Fibroblast of the aortic adventitia (primary cell): ENCODE measurements around the gene PWWP2B. TPM values are rescaled to one million over a fixed set of nuclear protein-coding genes. Genes with fewer than 3 reads are reported as not detected.
A peak's percentile ranks its signal among the peaks of the same experiment; 100 is the strongest.

Experiments used
- DNase-seq: peaks from one replicate; pipeline ENCODE4 v3.0.0-alpha.2; 2010; ENCODE audit warnings: low read depth
- H3K4me3 ChIP-seq: 2 replicates; pipeline ENCODE4 v1.5.1; 2011; ENCODE audit warnings: low read depth, mild to moderate bottlenecking, control low read depth, low read length, moderate library complexity
- total RNA-seq: library from RNA; depleted of rRNA; stranded (reverse); fragments of >200 nt; gene quantifications from 2 replicates; pipeline ENCODE4 v1.2.3, GENCODE V29; 2012; ENCODE audit warnings: low replicate concordance
- TF ChIP-seq, protein P1 (sequence below): IDR thresholded peaks from 2 replicates; pipeline ENCODE4 v1.5.1; 2011; ENCODE audit warnings: mild to moderate bottlenecking, low read length, control low read depth, inconsistent platforms; ENCODE audit not compliant: insufficient read depth

Gene PWWP2B
- total RNA-seq: 6.1 and 7.2 TPM in 2 replicates

GRCh38 chr10:132397036-132397541, at the start of gene PWWP2B:
Gene PWWP2B (plus strand): TSS chr10:132397200. CDS start chr10:132397227, 27 bp downstream.
- peak within 1 kb of the TSS; percentile 79 for H3K4me3 ChIP-seq
- TF ChIP-seq, protein P1, sequence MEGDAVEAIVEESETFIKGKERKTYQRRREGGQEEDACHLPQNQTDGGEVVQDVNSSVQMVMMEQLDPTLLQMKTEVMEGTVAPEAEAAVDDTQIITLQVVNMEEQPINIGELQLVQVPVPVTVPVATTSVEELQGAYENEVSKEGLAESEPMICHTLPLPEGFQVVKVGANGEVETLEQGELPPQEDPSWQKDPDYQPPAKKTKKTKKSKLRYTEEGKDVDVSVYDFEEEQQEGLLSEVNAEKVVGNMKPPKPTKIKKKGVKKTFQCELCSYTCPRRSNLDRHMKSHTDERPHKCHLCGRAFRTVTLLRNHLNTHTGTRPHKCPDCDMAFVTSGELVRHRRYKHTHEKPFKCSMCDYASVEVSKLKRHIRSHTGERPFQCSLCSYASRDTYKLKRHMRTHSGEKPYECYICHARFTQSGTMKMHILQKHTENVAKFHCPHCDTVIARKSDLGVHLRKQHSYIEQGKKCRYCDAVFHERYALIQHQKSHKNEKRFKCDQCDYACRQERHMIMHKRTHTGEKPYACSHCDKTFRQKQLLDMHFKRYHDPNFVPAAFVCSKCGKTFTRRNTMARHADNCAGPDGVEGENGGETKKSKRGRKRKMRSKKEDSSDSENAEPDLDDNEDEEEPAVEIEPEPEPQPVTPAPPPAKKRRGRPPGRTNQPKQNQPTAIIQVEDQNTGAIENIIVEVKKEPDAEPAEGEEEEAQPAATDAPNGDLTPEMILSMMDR: no peak
- DNase-seq: no peak

DNA sequence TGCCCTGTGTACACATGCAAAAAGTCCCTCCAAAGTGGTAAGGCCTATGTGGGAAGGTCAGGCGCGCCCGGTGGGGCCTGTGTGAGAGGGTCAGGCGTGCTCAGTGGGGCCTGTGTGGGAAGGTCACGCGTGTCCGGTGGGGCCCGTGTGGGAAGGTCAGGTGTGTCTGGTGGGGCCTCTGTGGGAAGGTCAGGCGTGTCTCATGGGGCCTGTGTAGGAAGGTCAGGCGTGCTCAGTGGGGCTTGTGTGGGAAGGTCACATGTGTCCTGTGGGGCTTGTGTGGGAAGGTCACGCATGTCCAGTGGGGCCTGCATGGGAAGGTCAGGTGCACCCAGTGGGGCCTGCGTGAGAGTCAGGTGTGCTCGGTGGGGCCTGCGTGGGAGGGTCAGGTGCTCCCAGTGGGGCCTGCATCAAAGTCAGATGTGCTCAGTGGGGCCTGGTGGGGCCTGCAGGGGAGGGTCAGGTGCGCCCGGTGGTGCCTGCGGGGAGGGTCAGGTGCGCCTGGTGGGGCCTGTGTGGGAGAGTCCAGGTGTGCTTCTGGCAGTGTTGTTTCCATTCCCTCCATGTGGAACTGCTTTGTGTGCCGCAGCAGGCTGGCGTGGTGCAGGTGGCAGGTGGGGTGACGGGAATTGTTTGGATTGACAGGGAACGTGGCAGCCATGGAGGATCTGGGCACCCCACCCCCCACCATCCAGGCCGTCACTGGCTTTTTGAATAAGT, 49.6 kb upstream of the PWWP2B start:
- no peak for DNase-seq
- TF ChIP-seq, protein P1: no peak
- no peak overlapping the region for H3K4me3 ChIP-seq

DNA sequence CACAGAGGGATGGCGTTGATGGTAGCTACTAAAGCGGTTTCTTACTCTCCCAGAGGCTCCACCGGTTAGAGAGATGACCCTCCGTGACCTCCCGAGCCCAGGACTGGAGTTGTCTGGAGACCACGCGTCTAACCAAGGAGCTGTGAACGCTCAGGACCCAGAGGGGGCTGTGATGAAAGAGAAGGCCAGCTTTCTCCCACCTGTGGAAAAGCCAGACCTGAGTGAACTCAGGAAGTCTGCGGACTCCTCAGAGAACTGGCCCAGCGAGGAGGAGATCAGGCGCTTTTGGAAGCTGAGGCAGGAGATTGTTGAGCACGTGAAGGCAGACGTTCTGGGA, 49.1 kb upstream of the PWWP2B start:
- DNase-seq: no peak
- H3K4me3 ChIP-seq: no peak overlapping the region

GRCh38 chr10:132349766-132350165, 47.2 kb upstream of the PWWP2B start:
- no peak for DNase-seq
- TF ChIP-seq, protein P1: no peak
- no peak overlapping the region for H3K4me3 ChIP-seq

More for the DNA sequence above, 49.1 kb upstream of the PWWP2B start:
- TF ChIP-seq, protein P1: no peak

- TF ChIP-seq, protein P1: no peak
- no peak overlapping the region for H3K4me3 ChIP-seq
- no peak for DNase-seq
These were observed 46.6 kb upstream of the PWWP2B start for GRCh38 chr10:132350391-132350790.

DNA sequence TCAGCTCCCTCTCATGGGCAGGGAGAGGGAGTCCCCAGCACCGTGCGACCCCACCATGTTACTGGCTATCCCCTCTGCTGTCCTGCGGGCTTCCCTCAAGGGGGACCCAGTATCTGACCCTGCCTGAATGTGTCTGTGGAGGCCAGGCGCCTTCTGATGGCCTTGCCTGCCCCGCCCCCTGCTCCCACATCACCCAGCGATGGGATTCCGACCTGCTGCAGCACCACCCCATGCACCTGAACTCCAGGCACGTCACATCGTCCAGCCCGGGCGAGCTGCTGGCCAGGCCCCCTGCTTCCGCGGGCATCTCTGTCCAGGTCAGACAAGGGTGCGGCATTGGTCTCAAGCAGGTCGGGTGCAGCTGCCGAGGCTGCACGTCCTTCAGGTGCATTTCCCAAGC, 46.1 kb upstream of the PWWP2B start:
- DNase-seq: no peak
- no peak overlapping the region for H3K4me3 ChIP-seq
- TF ChIP-seq, protein P1: no peak
